Progenitor cell of endocrine pancreas (in vitro differentiated cells): ENCODE data around the gene CLC. TPM values are rescaled to one million over a fixed set of nuclear protein-coding genes. Genes with fewer than 3 reads are reported as not detected.
"Not testable (repeated sequence)": the region's sequence is repeated elsewhere in the genome, so short reads cannot be mapped to it uniquely, and the experiment has no call there.

Source experiments
- DNase-seq: peaks from one replicate; pipeline ENCODE4 v3.0.0; 2021; ENCODE audit warnings: low spot score; ENCODE audit not compliant: unreplicated experiment
- H3K27ac Mint-ChIP-seq: 2 replicates; pipeline ENCODE4 v1.8.0; 2021; ENCODE audit warnings: mild to moderate bottlenecking, moderate library complexity, mixed read lengths
- H3K27me3 Mint-ChIP-seq: 2 replicates; pipeline ENCODE4 v1.8.0; 2021; ENCODE audit warnings: mixed read lengths
- H3K36me3 Mint-ChIP-seq: 2 replicates; pipeline ENCODE4 v1.8.0; 2022; ENCODE audit warnings: mixed read lengths; ENCODE audit not compliant: insufficient read depth
- H3K4me1 Mint-ChIP-seq: 2 replicates; pipeline ENCODE4 v1.8.0; 2021; ENCODE audit warnings: low read depth, mixed read lengths
- H3K4me3 Mint-ChIP-seq: 2 replicates; pipeline ENCODE4 v1.8.0; 2021; ENCODE audit warnings: low read depth, mild to moderate bottlenecking, moderate library complexity, mixed read lengths
- H3K9me3 Mint-ChIP-seq: 2 replicates; pipeline ENCODE4 v1.8.0; 2021; ENCODE audit warnings: low read depth, mixed read lengths
- total RNA-seq: library from RNA; stranded (reverse); gene quantifications from 2 replicates; pipeline ENCODE4 v1.2.1, GENCODE V29; 2021
- TF ChIP-seq, protein P1 (sequence below): fragments of 200-600 bp; sonication (generic); IDR thresholded peaks from one replicate; pipeline ENCODE4 v1.5.0; 2021; ENCODE audit warnings: antibody characterized with exemption, mild to moderate bottlenecking; ENCODE audit not compliant: unreplicated experiment

Gene CLC
- total RNA-seq, 1 donor from 2014 or later = not detected

DNA sequence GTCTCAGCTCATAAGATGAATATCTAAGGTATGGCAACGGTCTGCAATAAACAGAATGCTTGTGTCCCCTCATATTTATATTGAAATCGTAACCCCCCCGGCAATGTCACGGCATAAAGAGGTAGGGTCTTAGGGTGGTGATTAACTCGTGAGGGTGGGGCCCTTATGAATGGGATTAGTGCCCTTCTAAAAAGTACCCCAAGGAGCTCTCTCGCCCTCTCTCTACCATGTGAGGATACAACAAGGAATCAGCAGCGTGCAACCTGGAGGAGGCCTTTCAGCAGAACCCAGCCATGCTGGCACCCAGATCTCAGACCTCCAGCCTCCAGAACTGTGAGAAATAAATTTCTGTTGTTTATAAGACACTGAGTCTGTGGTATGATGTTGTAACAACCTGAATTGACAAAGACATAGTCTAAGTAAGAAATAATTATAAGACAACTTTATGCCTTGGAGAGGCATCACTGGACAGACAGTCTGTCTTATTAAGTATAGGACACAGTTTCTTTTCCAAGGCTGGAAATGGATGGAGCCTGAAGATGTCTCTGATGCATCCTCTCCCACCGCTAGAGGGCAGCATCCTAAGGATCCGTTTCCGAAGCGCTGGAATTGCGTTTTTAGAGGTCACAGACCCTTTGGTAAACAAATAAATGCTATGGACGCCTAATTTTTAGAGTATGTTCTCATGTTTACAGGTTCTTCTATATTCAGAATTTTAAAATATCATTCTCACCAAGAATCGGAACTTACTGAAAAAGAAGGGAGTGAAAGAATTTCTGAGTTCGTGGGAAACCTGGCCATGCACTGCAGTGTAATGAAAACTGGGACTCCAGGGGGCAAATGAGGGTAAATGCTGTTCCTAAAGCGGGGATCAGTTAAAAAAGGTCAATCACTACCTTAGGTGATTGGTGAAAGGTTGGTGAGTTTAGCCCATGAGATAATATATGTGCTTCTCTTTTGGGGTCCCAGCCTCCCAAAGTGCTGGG is 27.6 kb upstream of the CLC start:
- Mint-ChIP-seq H3K36me3 (no peaks in the 10 kb centered on the region), H3K4me3 (no peak overlapping the region), H3K4me1 (no peaks in the 10 kb centered on the region), H3K27me3 (peaks cover 23% of the 10 kb centered on the region), H3K9me3 (peaks cover 4% of the 10 kb centered on the region), H3K27ac (no peak overlapping the region)
- TF ChIP-seq, protein P1, sequence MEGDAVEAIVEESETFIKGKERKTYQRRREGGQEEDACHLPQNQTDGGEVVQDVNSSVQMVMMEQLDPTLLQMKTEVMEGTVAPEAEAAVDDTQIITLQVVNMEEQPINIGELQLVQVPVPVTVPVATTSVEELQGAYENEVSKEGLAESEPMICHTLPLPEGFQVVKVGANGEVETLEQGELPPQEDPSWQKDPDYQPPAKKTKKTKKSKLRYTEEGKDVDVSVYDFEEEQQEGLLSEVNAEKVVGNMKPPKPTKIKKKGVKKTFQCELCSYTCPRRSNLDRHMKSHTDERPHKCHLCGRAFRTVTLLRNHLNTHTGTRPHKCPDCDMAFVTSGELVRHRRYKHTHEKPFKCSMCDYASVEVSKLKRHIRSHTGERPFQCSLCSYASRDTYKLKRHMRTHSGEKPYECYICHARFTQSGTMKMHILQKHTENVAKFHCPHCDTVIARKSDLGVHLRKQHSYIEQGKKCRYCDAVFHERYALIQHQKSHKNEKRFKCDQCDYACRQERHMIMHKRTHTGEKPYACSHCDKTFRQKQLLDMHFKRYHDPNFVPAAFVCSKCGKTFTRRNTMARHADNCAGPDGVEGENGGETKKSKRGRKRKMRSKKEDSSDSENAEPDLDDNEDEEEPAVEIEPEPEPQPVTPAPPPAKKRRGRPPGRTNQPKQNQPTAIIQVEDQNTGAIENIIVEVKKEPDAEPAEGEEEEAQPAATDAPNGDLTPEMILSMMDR = peak; percentile 87
- peak; percentile 31 for DNase-seq

DNA sequence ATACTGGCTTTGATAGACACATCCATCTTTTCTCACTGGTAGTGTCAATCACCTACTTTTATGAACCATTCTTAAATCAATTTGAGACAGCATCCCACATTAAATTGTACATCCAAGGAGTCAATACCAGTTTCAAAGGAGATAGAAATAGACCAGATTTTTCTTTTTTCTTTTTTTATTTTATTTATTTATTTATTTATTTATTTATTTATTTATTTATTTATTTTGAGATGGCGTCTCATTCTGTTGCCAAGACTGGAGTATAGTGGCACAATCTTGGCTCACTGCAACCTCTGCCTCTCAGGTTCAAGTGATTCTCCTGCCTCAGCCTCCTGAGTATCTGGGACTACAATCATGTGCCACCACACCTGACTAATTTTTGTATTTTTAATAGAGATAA is 24.0 kb upstream of the CLC start:
- H3K4me1 Mint-ChIP-seq, H3K36me3 Mint-ChIP-seq, H3K9me3 Mint-ChIP-seq, H3K27ac Mint-ChIP-seq, DNase-seq, H3K4me3 Mint-ChIP-seq: not testable (repeated sequence)
- peaks cover 32% of the 10 kb centered on the region for H3K27me3 Mint-ChIP-seq

DNA sequence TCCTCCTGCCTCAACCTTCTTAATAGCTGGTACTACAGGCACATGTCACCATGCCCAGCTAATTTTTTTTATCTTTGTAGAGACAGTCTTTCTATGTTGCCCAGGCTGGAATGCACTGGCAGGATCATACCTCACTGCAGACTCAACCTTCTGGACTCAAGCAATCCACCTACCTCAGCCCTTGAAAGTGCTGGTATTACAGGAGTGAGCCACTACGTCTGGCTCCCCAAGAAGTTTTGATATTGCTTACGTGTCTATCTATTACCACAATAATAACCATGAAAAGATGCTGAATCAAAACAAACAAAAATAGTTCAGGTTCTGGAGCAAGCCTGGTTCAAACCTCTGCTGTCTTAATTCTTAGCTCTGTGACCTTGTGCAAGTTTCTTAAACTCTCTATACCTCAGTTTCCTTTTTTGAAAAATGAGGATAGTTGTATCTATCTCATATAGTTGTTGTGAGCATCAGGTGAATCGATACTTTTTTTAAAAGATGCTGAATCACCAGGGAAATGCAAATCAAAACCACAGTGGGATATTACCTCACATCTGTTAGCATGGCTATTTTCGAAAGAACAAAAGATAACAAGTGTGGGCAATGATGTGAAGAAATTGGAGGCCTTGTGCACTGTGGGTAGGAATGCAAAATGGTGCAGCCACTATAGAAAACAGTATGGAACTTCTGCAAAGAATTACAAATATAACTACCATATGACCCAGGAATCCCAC is 21.8 kb upstream of the CLC start:
- TF ChIP-seq, protein P1 = no peak
- H3K27me3 Mint-ChIP-seq = peaks cover 32% of the 10 kb centered on the region
- no peaks in the 10 kb centered on the region for H3K9me3 Mint-ChIP-seq
- H3K4me1 Mint-ChIP-seq = no peaks in the 10 kb centered on the region
- DNase-seq = no peak
- H3K27ac Mint-ChIP-seq = no peak overlapping the region
- H3K4me3 Mint-ChIP-seq = no peak overlapping the region
- no peaks in the 10 kb centered on the region for H3K36me3 Mint-ChIP-seq

DNA sequence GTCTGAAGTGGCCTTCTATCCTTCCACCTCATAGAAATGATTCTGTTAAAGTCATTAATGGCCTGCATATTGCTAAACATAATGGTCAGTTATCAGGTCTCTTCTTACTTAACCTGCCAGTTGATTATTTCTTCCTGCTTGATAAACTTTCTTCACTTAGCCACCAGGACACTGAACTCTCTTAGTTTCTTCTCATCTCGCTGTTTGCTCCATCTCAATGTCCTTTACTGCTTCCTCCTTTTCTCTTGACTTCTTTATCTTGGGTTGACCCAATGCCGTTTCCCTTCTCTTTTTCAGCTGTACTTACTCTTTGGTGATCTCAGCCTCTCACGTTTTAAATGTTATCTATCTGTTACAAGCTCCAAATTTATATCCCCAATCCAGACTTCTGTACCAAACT is 17.1 kb upstream of the CLC start:
- no peaks in the 10 kb centered on the region for H3K4me1 Mint-ChIP-seq
- TF ChIP-seq, protein P1 = no peak

DNA sequence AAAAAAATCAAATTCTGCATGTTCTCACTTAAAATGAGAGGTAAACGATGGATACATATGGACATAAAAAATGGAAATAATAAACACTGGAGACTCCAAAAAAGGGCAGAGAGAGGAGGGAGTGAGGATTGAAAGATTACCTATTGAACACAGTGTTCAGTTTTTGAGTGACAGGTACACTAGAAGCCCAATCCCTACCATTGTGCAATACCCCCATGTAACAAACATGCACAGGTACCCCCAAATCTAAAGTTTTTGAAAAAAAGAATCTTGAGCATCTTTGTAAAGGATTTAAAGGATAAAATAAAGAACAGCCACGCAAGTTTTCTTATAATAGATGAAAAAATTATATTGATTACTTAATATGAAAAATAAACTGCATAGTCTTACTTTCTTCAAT is 16.7 kb upstream of the CLC start:
- peaks cover 28% of the 10 kb centered on the region for H3K27me3 Mint-ChIP-seq
- no peaks in the 10 kb centered on the region for H3K36me3 Mint-ChIP-seq
- no peaks in the 10 kb centered on the region for H3K4me1 Mint-ChIP-seq
- no peak overlapping the region for H3K4me3 Mint-ChIP-seq
- DNase-seq = no peak
- H3K27ac Mint-ChIP-seq = no peak overlapping the region
- TF ChIP-seq, protein P1 = no peak
- H3K9me3 Mint-ChIP-seq = no peaks in the 10 kb centered on the region

More for the DNA sequence above, 17.1 kb upstream of the CLC start:
- Mint-ChIP-seq H3K36me3 (no peaks in the 10 kb centered on the region), H3K27me3 (peaks cover 30% of the 10 kb centered on the region), H3K27ac (no peak overlapping the region), H3K9me3 (no peaks in the 10 kb centered on the region), H3K4me3 (no peak overlapping the region)
- DNase-seq = no peak
